K562 (cell line): Measurements from ENCODE around the gene GPM6B.

Experiments
- CBX1 ChIP-seq: sonication (generic); IDR thresholded peaks from 2 replicates; pipeline ENCODE4 v1.6.1; 2016; ENCODE audit warnings: antibody characterized with exemption, low read depth, mild to moderate bottlenecking
- CTCF ChIP-seq, 3 experiments: IDR thresholded peaks in 2 of 3; conservative IDR thresholded peaks in 1 of 3; 2 replicates each; pipeline ENCODE4 v1.5.1; 2011 to 2012; ENCODE audit warnings: low read length in 3 of 3, mild to moderate bottlenecking in 3 of 3, control low read depth in 2 of 3, improper control_type of control experiment in 1 of 3, inconsistent platforms in 1 of 3, low read depth in 1 of 3, mixed read lengths in 1 of 3, moderate library complexity in 1 of 3; ENCODE audit not compliant: insufficient read depth in 2 of 3
- EP300 ChIP-seq: IDR thresholded peaks from 2 replicates; pipeline ENCODE4 v1.6.1; 2012; ENCODE audit warnings: low read length, improper control_type of control experiment
- FOXA3 ChIP-seq, 2 experiments: fragments of 450-650 bp in 1 of 2; sonication (generic) in 1 of 2; formaldehyde crosslinking; IDR thresholded peaks in 1 of 2; conservative IDR thresholded peaks in 1 of 2; 2 replicates each; pipeline versions ENCODE4 v1.4.0 to v1.8.0; 2020 to 2022; ENCODE audit warnings: mild to moderate bottlenecking in 2 of 2, missing genetic modification reagents in 1 of 2
- HDAC3 ChIP-seq: fragments of 450-650 bp; IDR thresholded peaks from 2 replicates; pipeline ENCODE4 v1.6.1; 2018; ENCODE audit warnings: borderline replicate concordance, mild to moderate bottlenecking, moderate library complexity; ENCODE audit not compliant: partially characterized antibody
- HMG20A ChIP-seq: fragments of 450-650 bp; formaldehyde crosslinking; conservative IDR thresholded peaks from 2 replicates; pipeline ENCODE4 v1.4.0; 2020; ENCODE audit warnings: mild to moderate bottlenecking, mixed read lengths
- KDM1A ChIP-seq, 2 experiments: fragments of 450-650 bp; IDR thresholded peaks; 2 replicates each; pipeline ENCODE4 v1.6.1; 2016; ENCODE audit warnings: mild to moderate bottlenecking in 2 of 2
- MAZ ChIP-seq, 2 experiments: fragments of 450-650 bp in 1 of 2; sonication (generic) in 1 of 2; formaldehyde crosslinking; IDR thresholded peaks in 1 of 2; conservative IDR thresholded peaks in 1 of 2; 2 replicates each; pipeline versions ENCODE4 v1.4.0 to v1.5.0; 2020; ENCODE audit warnings: mild to moderate bottlenecking in 1 of 2, missing genetic modification reagents in 1 of 2
- NFYB ChIP-seq: IDR thresholded peaks from 2 replicates; pipeline ENCODE4 v1.6.1; 2011; ENCODE audit warnings: mild to moderate bottlenecking, moderate library complexity; ENCODE audit not compliant: insufficient read length; ENCODE audit errors: extremely low read depth
- TAF7 ChIP-seq: fragments of 450-650 bp; IDR thresholded peaks from 2 replicates; pipeline ENCODE4 v1.6.1; 2016; ENCODE audit warnings: missing genetic modification characterization, missing compliant biosample characterization
- TARDBP ChIP-seq: fragments of 450-650 bp; IDR thresholded peaks from 2 replicates; pipeline ENCODE4 v1.6.1; 2016
- TCF7L2 ChIP-seq: fragments of 150-350 bp; IDR thresholded peaks from 2 replicates; pipeline ENCODE4 v1.6.1; 2016; ENCODE audit warnings: low read depth, mild to moderate bottlenecking, low read length, moderate library complexity
- ZNF764 ChIP-seq: fragments of 250-450 bp; sonication (Bioruptor Pico); IDR thresholded peaks from 2 replicates; pipeline ENCODE4 v1.4.0; 2020; ENCODE audit warnings: low read depth, mild to moderate bottlenecking, moderate library complexity

- TF ChIP-seq CBX1: no peak
- no peak for TF ChIP-seq HDAC3
- TF ChIP-seq CTCF (IDR thresholded peaks at IDR 0.05 in 2 of 3, conservative IDR thresholded peaks at IDR 0.05 in 1 of 3; ENCODE audit: insufficient read depth in 2 of 3, low read depth in 1 of 3, low read length in 3 of 3): no peak
- no peak for TF ChIP-seq EP300
- TF ChIP-seq NFYB: no peak
- no peak for TF ChIP-seq ZNF764 (CRISPR knock-in tag)
- TF ChIP-seq FOXA3 (CRISPR knock-in tag; conservative IDR thresholded peaks at IDR 0.05 in 1 of 2, IDR thresholded peaks at IDR 0.05 in 1 of 2): no peak
- TF ChIP-seq HMG20A (CRISPR knock-in tag): no peak
- no peak for TF ChIP-seq MAZ (CRISPR knock-in tag; conservative IDR thresholded peaks at IDR 0.05 in 1 of 2, IDR thresholded peaks at IDR 0.05 in 1 of 2)
- TF ChIP-seq TARDBP: no peak
- TF ChIP-seq KDM1A (IDR thresholded peaks at IDR 0.05): no peak
- no peak for TF ChIP-seq TAF7 (tag)
- no peak for TF ChIP-seq TCF7L2
Observed at GRCh38 chrX:13826770-13827169, 9.9 kb upstream of the GPM6B start.
